Lower lobe of right lung (tissue), 2 donors: ENCODE results near the gene FPR2. TPM values are rescaled to one million over a fixed set of nuclear protein-coding genes. Genes with fewer than 3 reads are reported as not detected.

Source experiments
- ATAC-seq, 2 donors: fragments of 200-7000 bp; cut with Tn5 transposase; one replicate each; pipeline ENCODE4 v1.9.1; 2020 to 2022; ENCODE audit warnings: mild to moderate bottlenecking in 2 of 2, moderate library complexity in 2 of 2
- DNase-seq: peaks from one replicate; pipeline ENCODE4 v3.0.0-alpha.2; 2020
- H3K27ac ChIP-seq: fragments of 200-600 bp; one replicate; pipeline ENCODE4 v1.8.0; 2022
- H3K27me3 ChIP-seq: fragments of 200-600 bp; one replicate; pipeline ENCODE4 v1.8.0; 2022; ENCODE audit warnings: low read depth
- H3K36me3 ChIP-seq: fragments of 200-600 bp; one replicate; pipeline ENCODE4 v1.8.0; 2022; ENCODE audit warnings: mild to moderate bottlenecking
- H3K4me1 ChIP-seq: fragments of 200-600 bp; one replicate; pipeline ENCODE4 v1.8.0; 2022
- H3K4me3 ChIP-seq: fragments of 200-600 bp; one replicate; pipeline ENCODE4 v1.8.0; 2022; ENCODE audit warnings: mild to moderate bottlenecking
- H3K9me3 ChIP-seq: fragments of 200-600 bp; one replicate; pipeline ENCODE4 v1.8.0; 2022
- intact Hi-C: fragments of 100-400 bp; cut with DNase I; formaldehyde crosslinking; loops from one replicate; pipeline ENCODE4 v1.11.0; 2022
- total RNA-seq: library from RNA; stranded (reverse); fragmentation: NEBNext Ultra II Directional; extraction: Animal tissue kit (Norgen Biotek cat#: 25700); gene quantifications from one replicate; pipeline ENCODE4 v1.2.1, GENCODE V29; 2021
- TF ChIP-seq, protein P1 (sequence below): fragments of 200-600 bp; IDR thresholded peaks from one replicate; pipeline ENCODE4 v1.8.0; 2022; ENCODE audit warnings: antibody characterized with exemption, mild to moderate bottlenecking
- donor health status: DM: no; HTN: yes; CAD: no; lungs with severe emphysema.

The FPR2 gene
- total RNA-seq, 1 donor from 2014 or later = 29.4 TPM

- TF ChIP-seq, protein P1, sequence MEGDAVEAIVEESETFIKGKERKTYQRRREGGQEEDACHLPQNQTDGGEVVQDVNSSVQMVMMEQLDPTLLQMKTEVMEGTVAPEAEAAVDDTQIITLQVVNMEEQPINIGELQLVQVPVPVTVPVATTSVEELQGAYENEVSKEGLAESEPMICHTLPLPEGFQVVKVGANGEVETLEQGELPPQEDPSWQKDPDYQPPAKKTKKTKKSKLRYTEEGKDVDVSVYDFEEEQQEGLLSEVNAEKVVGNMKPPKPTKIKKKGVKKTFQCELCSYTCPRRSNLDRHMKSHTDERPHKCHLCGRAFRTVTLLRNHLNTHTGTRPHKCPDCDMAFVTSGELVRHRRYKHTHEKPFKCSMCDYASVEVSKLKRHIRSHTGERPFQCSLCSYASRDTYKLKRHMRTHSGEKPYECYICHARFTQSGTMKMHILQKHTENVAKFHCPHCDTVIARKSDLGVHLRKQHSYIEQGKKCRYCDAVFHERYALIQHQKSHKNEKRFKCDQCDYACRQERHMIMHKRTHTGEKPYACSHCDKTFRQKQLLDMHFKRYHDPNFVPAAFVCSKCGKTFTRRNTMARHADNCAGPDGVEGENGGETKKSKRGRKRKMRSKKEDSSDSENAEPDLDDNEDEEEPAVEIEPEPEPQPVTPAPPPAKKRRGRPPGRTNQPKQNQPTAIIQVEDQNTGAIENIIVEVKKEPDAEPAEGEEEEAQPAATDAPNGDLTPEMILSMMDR = no peak
- ATAC-seq = no peak
- no peak overlapping the region for H3K27ac ChIP-seq
These were observed 11.0 kb upstream of the FPR2 start for GRCh38 chr19:51749979-51750378.

GRCh38 chr19:51750400-51751094 lies 10.4 kb upstream of the FPR2 start:
- Histone ChIP-seq H3K4me1 (no peaks in the 10 kb centered on the region), H3K36me3 (no peaks in the 10 kb centered on the region), H3K9me3 (no peaks in the 10 kb centered on the region), H3K27me3 (no peaks in the 10 kb centered on the region), H3K4me3 (peak overlapping the region; percentile 40), H3K27ac (peak overlapping the region; percentile 65)
- peak; percentile 46 to 47 for ATAC-seq
- no peak for DNase-seq
- TF ChIP-seq, protein P1 = no peak
- intact Hi-C loops = no loop called here

More at GRCh38 chr19:51749979-51750378, 11.0 kb upstream of the FPR2 start:
- DNase-seq = no peak
- no peaks in the 10 kb centered on the region for H3K36me3 ChIP-seq
- H3K4me3 ChIP-seq = peak overlapping the region; percentile 40
- no peaks in the 10 kb centered on the region for H3K4me1 ChIP-seq
- intact Hi-C loops = no loop called here
- H3K9me3 ChIP-seq = no peaks in the 10 kb centered on the region
- H3K27me3 ChIP-seq = no peaks in the 10 kb centered on the region

- TF ChIP-seq, protein P1 = no peak
- Histone ChIP-seq H3K27me3 (no peaks in the 10 kb centered on the region), H3K9me3 (no peaks in the 10 kb centered on the region), H3K4me3 (peak within 1 kb of the TSS; percentile 40), H3K4me1 (no peaks in the 10 kb centered on the region), H3K27ac (peak within 1 kb of the TSS; percentile 65), H3K36me3 (no peaks in the 10 kb centered on the region)
- intact Hi-C loops = no loop called here
- DNase-seq (no peak), ATAC-seq (peak; percentile 83 to 88)
These were observed 9.3 kb upstream of the FPR2 start, which contains the start of gene FPR1 for GRCh38 chr19:51751655-51752054. Gene FPR1, minus strand, starts transcription at chr19:51751878. Its CDS starts 4,884 bp downstream, at chr19:51746994.

DNA sequence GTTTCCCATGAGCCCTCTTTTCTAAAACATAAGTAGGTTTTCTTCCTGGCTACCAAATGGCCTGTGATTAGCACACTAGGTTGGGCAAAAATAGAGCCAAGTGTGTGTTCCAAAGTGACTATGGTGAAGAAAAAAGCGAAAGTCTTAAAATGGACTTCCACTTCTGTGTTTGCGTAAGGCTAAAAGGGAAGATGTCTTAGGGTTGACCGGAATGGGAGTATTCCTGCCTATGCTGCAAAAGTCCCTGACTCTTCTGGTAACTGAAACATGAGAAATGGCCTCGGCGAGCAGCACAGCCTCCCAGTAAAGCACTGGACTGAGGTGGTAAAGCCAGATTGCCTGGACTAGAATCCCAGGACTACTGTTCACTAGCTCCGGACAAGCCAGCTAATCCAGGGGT lies 6.9 kb upstream of the FPR2 start:
- peak; percentile 46 to 64 for ATAC-seq
- intact Hi-C loops = no loop called here
- Histone ChIP-seq H3K9me3 (no peaks in the 10 kb centered on the region), H3K36me3 (no peaks in the 10 kb centered on the region), H3K27me3 (no peaks in the 10 kb centered on the region), H3K4me1 (no peaks in the 10 kb centered on the region), H3K27ac (peak overlapping the region; percentile 56), H3K4me3 (no peak overlapping the region)
- TF ChIP-seq, protein P1 = no peak
- no peak for DNase-seq

GRCh38 chr19:51754770-51755169 lies 6.2 kb upstream of the FPR2 start:
- Histone ChIP-seq H3K4me1 (no peaks in the 10 kb centered on the region), H3K36me3 (no peaks in the 10 kb centered on the region), H3K27ac (peak overlapping the region; percentile 56), H3K9me3 (no peaks in the 10 kb centered on the region), H3K4me3 (no peak overlapping the region), H3K27me3 (no peaks in the 10 kb centered on the region)
- DNase-seq = no peak
- TF ChIP-seq, protein P1 = no peak
- ATAC-seq = no peak
- intact Hi-C loops = no loop called here
